ENCODE measurements around the gene TTC21B. TPM values are rescaled to one million over a fixed set of nuclear protein-coding genes. Genes with fewer than 3 reads are reported as not detected.

Gene TTC21B
- total and polyA plus RNA-seq, 9 donors: 8.6 to 53.4 (median 22.3) TPM

GRCh38 chr2:165840333-165840958 is 113.1 kb downstream of the TTC21B start:
- no peak for DNase-seq
- no peak overlapping the region for H3K4me3 ChIP-seq
- no peaks in the 10 kb centered on the region for H3K4me1 ChIP-seq (ENCODE audit: insufficient read depth)
- no peaks in the 10 kb centered on the region for H3K27me3 ChIP-seq
- TF ChIP-seq POLR2A (IDR thresholded peaks at IDR 0.05): no peak
- TF ChIP-seq EP300 (IDR thresholded peaks at IDR 0.05): no peak
- TF ChIP-seq, protein P1, sequence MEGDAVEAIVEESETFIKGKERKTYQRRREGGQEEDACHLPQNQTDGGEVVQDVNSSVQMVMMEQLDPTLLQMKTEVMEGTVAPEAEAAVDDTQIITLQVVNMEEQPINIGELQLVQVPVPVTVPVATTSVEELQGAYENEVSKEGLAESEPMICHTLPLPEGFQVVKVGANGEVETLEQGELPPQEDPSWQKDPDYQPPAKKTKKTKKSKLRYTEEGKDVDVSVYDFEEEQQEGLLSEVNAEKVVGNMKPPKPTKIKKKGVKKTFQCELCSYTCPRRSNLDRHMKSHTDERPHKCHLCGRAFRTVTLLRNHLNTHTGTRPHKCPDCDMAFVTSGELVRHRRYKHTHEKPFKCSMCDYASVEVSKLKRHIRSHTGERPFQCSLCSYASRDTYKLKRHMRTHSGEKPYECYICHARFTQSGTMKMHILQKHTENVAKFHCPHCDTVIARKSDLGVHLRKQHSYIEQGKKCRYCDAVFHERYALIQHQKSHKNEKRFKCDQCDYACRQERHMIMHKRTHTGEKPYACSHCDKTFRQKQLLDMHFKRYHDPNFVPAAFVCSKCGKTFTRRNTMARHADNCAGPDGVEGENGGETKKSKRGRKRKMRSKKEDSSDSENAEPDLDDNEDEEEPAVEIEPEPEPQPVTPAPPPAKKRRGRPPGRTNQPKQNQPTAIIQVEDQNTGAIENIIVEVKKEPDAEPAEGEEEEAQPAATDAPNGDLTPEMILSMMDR (IDR thresholded peaks at IDR 0.05): no peak
- no peaks in the 10 kb centered on the region for H3K36me3 ChIP-seq
- intact Hi-C loops (cut with DNase I): no loop called here
- H3K27ac ChIP-seq: no peak overlapping the region
- H3K9me3 ChIP-seq: no peaks in the 10 kb centered on the region

- TF ChIP-seq, protein P1 (IDR thresholded peaks at IDR 0.05): no peak
- TF ChIP-seq POLR2A (IDR thresholded peaks at IDR 0.05): no peak
- no peak for TF ChIP-seq EP300 (IDR thresholded peaks at IDR 0.05)
- Histone ChIP-seq H3K4me3 (no peak overlapping the region), H3K27me3 (no peaks in the 10 kb centered on the region), H3K9me3 (no peaks in the 10 kb centered on the region), H3K4me1 (ENCODE audit: insufficient read depth) (no peaks in the 10 kb centered on the region), H3K36me3 (no peaks in the 10 kb centered on the region), H3K27ac (no peak overlapping the region)
- DNase-seq: no peak
- 95 to 97% (median 96%) methylated on average over 2 of the region's 2 CpGs for WGBS, 3 donors
- intact Hi-C loops (cut with DNase I): no loop called here
Measured at GRCh38 chr2:165839610-165840009, 114.0 kb downstream of the TTC21B start.

- intact Hi-C loops (cut with DNase I): no loop called here
- H3K36me3 ChIP-seq: no peaks in the 10 kb centered on the region
- no peak overlapping the region for H3K4me3 ChIP-seq
- DNase-seq: no peak
- no peak overlapping the region for H3K27ac ChIP-seq
- H3K9me3 ChIP-seq: no peaks in the 10 kb centered on the region
- no peak for TF ChIP-seq EP300 (IDR thresholded peaks at IDR 0.05)
- no peak for TF ChIP-seq POLR2A (IDR thresholded peaks at IDR 0.05)
- TF ChIP-seq, protein P1 (IDR thresholded peaks at IDR 0.05): no peak
- 48 to 61% (median 57%) methylated on average over 3 of the region's 3 CpGs for WGBS, 3 donors
- H3K27me3 ChIP-seq: no peaks in the 10 kb centered on the region
- H3K4me1 ChIP-seq (ENCODE audit: insufficient read depth): no peaks in the 10 kb centered on the region
Measured at GRCh38 chr2:165837122-165837521, 116.5 kb downstream of the TTC21B start.

DNA sequence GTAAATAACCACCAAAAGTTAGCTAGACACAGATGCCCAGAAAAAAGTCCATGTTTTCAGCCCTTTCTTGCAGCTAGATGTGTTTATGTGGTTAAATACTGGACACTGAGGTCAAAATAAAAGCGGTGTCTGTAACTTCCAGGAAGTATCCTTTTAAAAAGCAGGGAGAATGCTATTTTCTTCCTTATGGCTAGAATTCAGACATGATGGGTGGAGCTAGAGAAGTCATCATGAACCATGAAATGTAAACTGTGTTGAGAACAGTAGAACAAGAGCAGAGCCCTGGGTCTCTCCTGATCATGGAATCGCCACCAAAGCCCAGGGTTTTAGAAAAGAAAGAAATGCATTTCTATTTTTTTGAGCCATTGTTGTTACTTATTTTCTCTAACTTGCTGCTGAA is 118.2 kb downstream of the TTC21B start:
- DNase-seq: no peak
- H3K27me3 ChIP-seq: no peaks in the 10 kb centered on the region
- TF ChIP-seq EP300 (IDR thresholded peaks at IDR 0.05) (no peak), POLR2A (IDR thresholded peaks at IDR 0.05) (no peak)
- TF ChIP-seq, protein P1 (IDR thresholded peaks at IDR 0.05): no peak
- H3K36me3 ChIP-seq: no peaks in the 10 kb centered on the region
- H3K4me1 ChIP-seq (ENCODE audit: insufficient read depth): no peaks in the 10 kb centered on the region
- H3K27ac ChIP-seq: no peak overlapping the region
- intact Hi-C loops (cut with DNase I): no loop called here
- no peak overlapping the region for H3K4me3 ChIP-seq
- H3K9me3 ChIP-seq: no peaks in the 10 kb centered on the region
- 77 to 81% (median 78%) methylated on average over 2 of the region's 2 CpGs for WGBS, 3 donors
